ENCODE measurements around the gene MYZAP. TPM values are rescaled to one million over a fixed set of nuclear protein-coding genes. Genes with fewer than 3 reads are reported as not detected.

Gene MYZAP
- total RNA-seq, 1 experiment from 2014 or later: 1.1 TPM

DNA sequence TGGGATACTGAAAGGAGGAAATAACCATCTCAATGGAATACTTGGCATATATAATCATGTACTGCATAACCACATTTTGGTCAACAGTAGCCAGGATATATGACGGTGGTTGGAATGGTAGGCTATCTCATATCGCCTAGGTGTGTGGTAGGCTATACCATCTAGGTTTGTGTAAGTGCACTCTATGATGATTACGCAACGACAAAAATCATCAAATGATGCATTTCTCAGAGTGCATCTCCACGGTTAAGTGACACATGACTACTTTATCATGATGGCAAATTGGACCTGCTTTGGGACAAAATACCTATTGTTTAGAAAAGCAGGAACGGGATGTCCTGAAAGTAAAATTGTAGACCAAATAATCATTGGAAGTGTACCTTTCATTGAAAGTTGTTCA lies 2.8 kb downstream of the MYZAP start:
- in situ Hi-C loops (cut with HindIII; ENCODE audit: low pct_unique_long_range_greater_than_20kb, low sequenced_read_pairs) (no loop called here), intact Hi-C loops (cut with micrococcal nuclease; ENCODE audit: unreplicated experiment) (no loop called here)
- ChIA-PET CTCF (no interaction called here), POLR2A (no interaction called here)
- H3K4me3 ChIP-seq (ENCODE audit: low read depth in 2 of 2, low read length in 2 of 2): no peak overlapping the region
- no peaks in the 10 kb centered on the region for H3K4me1 ChIP-seq (ENCODE audit: control insufficient read depth, insufficient read depth, low read length)
- H3K36me3 ChIP-seq (ENCODE audit: control insufficient read depth, insufficient read depth, low read length): peaks cover 2% of the 10 kb centered on the region; the same call in 1 of the 2 replicates
- DNase-seq (ENCODE audit: low read depth, low spot score) (no peak), ATAC-seq (no peak)
- H3K27me3 ChIP-seq (ENCODE audit: control insufficient read depth, insufficient read depth, low read length): peaks cover 20% of the 10 kb centered on the region
- no peak for TF ChIP-seq TCF7L2 (IDR thresholded peaks at IDR 0.05; ENCODE audit: low read depth, low read length)
- TF ChIP-seq, protein P1, sequence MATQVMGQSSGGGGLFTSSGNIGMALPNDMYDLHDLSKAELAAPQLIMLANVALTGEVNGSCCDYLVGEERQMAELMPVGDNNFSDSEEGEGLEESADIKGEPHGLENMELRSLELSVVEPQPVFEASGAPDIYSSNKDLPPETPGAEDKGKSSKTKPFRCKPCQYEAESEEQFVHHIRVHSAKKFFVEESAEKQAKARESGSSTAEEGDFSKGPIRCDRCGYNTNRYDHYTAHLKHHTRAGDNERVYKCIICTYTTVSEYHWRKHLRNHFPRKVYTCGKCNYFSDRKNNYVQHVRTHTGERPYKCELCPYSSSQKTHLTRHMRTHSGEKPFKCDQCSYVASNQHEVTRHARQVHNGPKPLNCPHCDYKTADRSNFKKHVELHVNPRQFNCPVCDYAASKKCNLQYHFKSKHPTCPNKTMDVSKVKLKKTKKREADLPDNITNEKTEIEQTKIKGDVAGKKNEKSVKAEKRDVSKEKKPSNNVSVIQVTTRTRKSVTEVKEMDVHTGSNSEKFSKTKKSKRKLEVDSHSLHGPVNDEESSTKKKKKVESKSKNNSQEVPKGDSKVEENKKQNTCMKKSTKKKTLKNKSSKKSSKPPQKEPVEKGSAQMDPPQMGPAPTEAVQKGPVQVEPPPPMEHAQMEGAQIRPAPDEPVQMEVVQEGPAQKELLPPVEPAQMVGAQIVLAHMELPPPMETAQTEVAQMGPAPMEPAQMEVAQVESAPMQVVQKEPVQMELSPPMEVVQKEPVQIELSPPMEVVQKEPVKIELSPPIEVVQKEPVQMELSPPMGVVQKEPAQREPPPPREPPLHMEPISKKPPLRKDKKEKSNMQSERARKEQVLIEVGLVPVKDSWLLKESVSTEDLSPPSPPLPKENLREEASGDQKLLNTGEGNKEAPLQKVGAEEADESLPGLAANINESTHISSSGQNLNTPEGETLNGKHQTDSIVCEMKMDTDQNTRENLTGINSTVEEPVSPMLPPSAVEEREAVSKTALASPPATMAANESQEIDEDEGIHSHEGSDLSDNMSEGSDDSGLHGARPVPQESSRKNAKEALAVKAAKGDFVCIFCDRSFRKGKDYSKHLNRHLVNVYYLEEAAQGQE (IDR thresholded peaks at IDR 0.05; ENCODE audit: insufficient read depth in 1 of 2, low read depth in 2 of 2, low read length in 1 of 2): no peak
- TF ChIP-seq, protein P2, sequence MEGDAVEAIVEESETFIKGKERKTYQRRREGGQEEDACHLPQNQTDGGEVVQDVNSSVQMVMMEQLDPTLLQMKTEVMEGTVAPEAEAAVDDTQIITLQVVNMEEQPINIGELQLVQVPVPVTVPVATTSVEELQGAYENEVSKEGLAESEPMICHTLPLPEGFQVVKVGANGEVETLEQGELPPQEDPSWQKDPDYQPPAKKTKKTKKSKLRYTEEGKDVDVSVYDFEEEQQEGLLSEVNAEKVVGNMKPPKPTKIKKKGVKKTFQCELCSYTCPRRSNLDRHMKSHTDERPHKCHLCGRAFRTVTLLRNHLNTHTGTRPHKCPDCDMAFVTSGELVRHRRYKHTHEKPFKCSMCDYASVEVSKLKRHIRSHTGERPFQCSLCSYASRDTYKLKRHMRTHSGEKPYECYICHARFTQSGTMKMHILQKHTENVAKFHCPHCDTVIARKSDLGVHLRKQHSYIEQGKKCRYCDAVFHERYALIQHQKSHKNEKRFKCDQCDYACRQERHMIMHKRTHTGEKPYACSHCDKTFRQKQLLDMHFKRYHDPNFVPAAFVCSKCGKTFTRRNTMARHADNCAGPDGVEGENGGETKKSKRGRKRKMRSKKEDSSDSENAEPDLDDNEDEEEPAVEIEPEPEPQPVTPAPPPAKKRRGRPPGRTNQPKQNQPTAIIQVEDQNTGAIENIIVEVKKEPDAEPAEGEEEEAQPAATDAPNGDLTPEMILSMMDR (IDR thresholded peaks at IDR 0.05): no peak
- TF ChIP-seq SIN3A (IDR thresholded peaks at IDR 0.05; ENCODE audit: borderline replicate concordance, insufficient read depth, low read depth, low read length): no peak
- TF ChIP-seq POLR2AphosphoS5 (IDR thresholded peaks at IDR 0.05; ENCODE audit: low read depth, low read length): no peak
- no TSS peak for BruUV-seq (replicated peaks)
- H3K27ac ChIP-seq (ENCODE audit: low read length): no peak overlapping the region
- H3K9me3 ChIP-seq (ENCODE audit: control insufficient read depth, insufficient read depth, low read depth, low read length): no peaks in the 10 kb centered on the region

DNA sequence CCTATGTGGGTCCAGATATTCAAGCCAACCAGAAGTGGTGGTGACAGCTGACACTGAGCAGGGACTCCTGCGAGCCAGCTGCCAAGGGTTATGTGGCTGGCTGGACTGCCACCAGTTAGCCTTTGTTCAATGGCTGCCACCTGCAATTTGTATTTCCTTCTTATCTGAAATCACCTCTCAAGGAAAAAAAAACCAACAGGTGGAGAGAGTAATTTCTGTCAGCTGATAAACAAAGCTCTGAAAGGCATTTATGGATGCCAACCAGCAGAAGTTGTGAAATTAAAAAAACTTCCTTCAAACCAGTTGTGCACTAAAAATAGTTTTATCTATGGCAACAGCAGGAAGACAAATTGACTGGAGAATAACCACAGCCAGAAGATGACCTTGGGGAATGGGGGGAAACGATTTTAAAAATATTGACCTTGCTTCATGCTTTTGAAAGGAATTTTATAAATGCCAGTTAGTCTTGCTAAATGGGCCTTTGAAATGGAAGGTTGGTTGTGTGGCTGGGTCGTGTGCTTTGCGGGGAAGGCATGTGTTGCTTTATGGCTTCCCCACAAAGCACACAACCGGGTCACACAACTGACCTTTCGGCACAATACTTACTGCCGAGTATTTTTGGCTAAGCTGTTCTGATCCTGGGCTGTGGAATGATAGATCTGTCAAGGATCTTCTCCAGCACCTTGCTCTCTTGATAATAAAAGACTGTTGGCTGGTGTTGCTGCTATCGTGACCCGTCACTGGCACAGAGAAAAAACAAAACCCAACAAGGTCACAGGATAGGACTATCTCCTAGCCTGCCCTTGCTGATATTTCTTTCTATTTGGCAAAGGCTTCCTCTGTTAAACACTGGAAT lies 3.5 kb downstream of the MYZAP start:
- TF ChIP-seq SIN3A (IDR thresholded peaks at IDR 0.05; ENCODE audit: borderline replicate concordance, insufficient read depth, low read depth, low read length) (no peak), POLR2AphosphoS5 (IDR thresholded peaks at IDR 0.05; ENCODE audit: low read depth, low read length) (no peak), TCF7L2 (IDR thresholded peaks at IDR 0.05; ENCODE audit: low read depth, low read length) (no peak)
- TF ChIP-seq, protein P1 (IDR thresholded peaks at IDR 0.05; ENCODE audit: insufficient read depth in 1 of 2, low read depth in 2 of 2, low read length in 1 of 2): no peak
- TF ChIP-seq, protein P2 (IDR thresholded peaks at IDR 0.05): no peak
- no peak overlapping the region for H3K27ac ChIP-seq (ENCODE audit: low read length)
- peaks cover 18% of the 10 kb centered on the region for H3K27me3 ChIP-seq (ENCODE audit: control insufficient read depth, insufficient read depth, low read length)
- H3K4me1 ChIP-seq (ENCODE audit: control insufficient read depth, insufficient read depth, low read length): no peaks in the 10 kb centered on the region
- ATAC-seq (no peak), DNase-seq (ENCODE audit: low read depth, low spot score) (no peak)
- H3K9me3 ChIP-seq (ENCODE audit: control insufficient read depth, insufficient read depth, low read depth, low read length): no peaks in the 10 kb centered on the region
- no peak overlapping the region for H3K4me3 ChIP-seq (ENCODE audit: low read depth in 2 of 2, low read length in 2 of 2)
- intact Hi-C loops (cut with micrococcal nuclease; ENCODE audit: unreplicated experiment): no loop called here
- ChIA-PET POLR2A (no interaction called here), CTCF (no interaction called here)
- peaks cover 2% of the 10 kb centered on the region; the same call in 1 of the 2 replicates for H3K36me3 ChIP-seq (ENCODE audit: control insufficient read depth, insufficient read depth, low read length)
- in situ Hi-C loops (cut with HindIII; ENCODE audit: low pct_unique_long_range_greater_than_20kb, low sequenced_read_pairs): no loop called here
- BruUV-seq (replicated peaks): no TSS peak
